Caco-2 (cell line): ENCODE data around the gene SLC39A9. TPM values are rescaled to one million over a fixed set of nuclear protein-coding genes. Genes with fewer than 3 reads are reported as not detected.

Experiments used
- BruUV-seq: library from RNA; stranded (reverse); fragments of 400-500 nt; replicated peaks from 2 replicates; lab custom pipeline; 2021; lab: Mats Ljungman, UMichigan
- CTCF ChIA-PET: fragments of 300-600 bp; sonication (Branson Sonifier 250); formaldehyde crosslinking; loops from one replicate; lab custom pipeline; 2022; ENCODE audit warnings: antibody characterized with exemption; lab: Charles Lee
- POLR2A ChIA-PET: fragments of 300-600 bp; sonication (Branson Sonifier 250); formaldehyde crosslinking; loops from one replicate; lab custom pipeline; 2022; ENCODE audit warnings: antibody characterized with exemption; lab: Charles Lee
- DNase-seq, 2 experiments: peaks; one replicate each; pipeline versions ENCODE4 v3.0.0 to v3.0.0-alpha.2; 2020 to 2022
- H3K27me3 ChIP-seq: replicated peaks from 2 replicates; pipeline ENCODE4 v1.6.0; 2011; ENCODE audit warnings: low read length; ENCODE audit not compliant: control insufficient read depth, insufficient read depth
- H3K36me3 ChIP-seq: 2 replicates; pipeline ENCODE4 v1.5.1; 2011; ENCODE audit warnings: low read length; ENCODE audit not compliant: control insufficient read depth, insufficient read depth
- H3K4me1 ChIP-seq: fragments of 250-450 bp; sonication (Bioruptor Pico); 2 replicates; pipeline ENCODE4 v1.5.1; 2020; ENCODE audit warnings: mild to moderate bottlenecking
- H3K4me3 ChIP-seq: 2 replicates; pipeline ENCODE4 v1.5.1; 2011; ENCODE audit warnings: low read depth, mild to moderate bottlenecking, control low read depth, low read length
- H3K9me3 ChIP-seq: fragments of 250-450 bp; sonication (Bioruptor Pico); 2 replicates; pipeline ENCODE4 v1.5.1; 2020; ENCODE audit warnings: mild to moderate bottlenecking, moderate library complexity
- H3K27ac Mint-ChIP-seq: one replicate; pipeline ENCODE4 v1.8.0; 2022; ENCODE audit warnings: mixed read lengths; ENCODE audit not compliant: unreplicated experiment
- H3K27me3 Mint-ChIP-seq: one replicate; pipeline ENCODE4 v1.8.0; 2022; ENCODE audit warnings: mixed read lengths; ENCODE audit not compliant: insufficient read depth, unreplicated experiment
- H3K36me3 Mint-ChIP-seq: one replicate; pipeline ENCODE4 v1.8.0; 2022; ENCODE audit warnings: mild to moderate bottlenecking, mixed read lengths; ENCODE audit not compliant: insufficient read depth, unreplicated experiment
- H3K4me1 Mint-ChIP-seq: one replicate; pipeline ENCODE4 v1.8.0; 2022; ENCODE audit warnings: low read depth, mixed read lengths; ENCODE audit not compliant: unreplicated experiment
- H3K4me3 Mint-ChIP-seq: one replicate; pipeline ENCODE4 v1.8.0; 2022; ENCODE audit warnings: mild to moderate bottlenecking, moderate library complexity, mixed read lengths; ENCODE audit not compliant: unreplicated experiment
- H3K9me3 Mint-ChIP-seq: one replicate; pipeline ENCODE4 v1.8.0; 2022; ENCODE audit warnings: mixed read lengths; ENCODE audit not compliant: unreplicated experiment
- CTCF ChIP-seq, 2 experiments: fragments of 200-600 bp in 1 of 2; IDR thresholded peaks; 1 replicate in 1 of 2; 2 replicates in 1 of 2; pipeline versions ENCODE4 v1.5.1 to v1.8.0; 2011 to 2022; ENCODE audit warnings: antibody characterized with exemption in 1 of 2, control low read depth in 1 of 2, inconsistent platforms in 1 of 2, low read depth in 1 of 2, low read length in 1 of 2, mild to moderate bottlenecking in 1 of 2, moderate library complexity in 1 of 2; ENCODE audit not compliant: insufficient read depth in 1 of 2, severe bottlenecking in 1 of 2, unreplicated experiment in 1 of 2
- intact Hi-C: fragments of 100-400 bp; cut with micrococcal nuclease; formaldehyde crosslinking; loops from one replicate; pipeline ENCODE4 v1.10.0; 2022; ENCODE audit not compliant: unreplicated experiment
- total RNA-seq: library from RNA; stranded (reverse); gene quantifications from 2 replicates; pipeline ENCODE4 v1.2.3, GENCODE V29; 2022

The SLC39A9 gene
- total RNA-seq, 1 experiment from 2014 or later: 96.4 TPM

- no peak for DNase-seq
- H3K4me1 ChIP-seq: no peaks in the 10 kb centered on the region
- ChIA-PET CTCF (no interaction called here), POLR2A (interaction anchor here (0.6 kb wide), 1 partner anchor 242 kb away, joined by 3 read pairs; no protein-coding TSS in a partner anchor)
- H3K9me3 ChIP-seq: no peaks in the 10 kb centered on the region
- H3K27me3 ChIP-seq: no peaks in the 10 kb centered on the region
- H3K4me3 ChIP-seq: no peak overlapping the region
- Mint-ChIP-seq H3K27me3 (no peaks in the 10 kb centered on the region), H3K4me3 (no peak overlapping the region), H3K27ac (no peak overlapping the region), H3K36me3 (peaks cover 12% of the 10 kb centered on the region), H3K4me1 (no peaks in the 10 kb centered on the region), H3K9me3 (no peaks in the 10 kb centered on the region)
- H3K36me3 ChIP-seq: no peaks in the 10 kb centered on the region
- intact Hi-C loops: no loop called here
- TF ChIP-seq CTCF (IDR thresholded peaks at IDR 0.05; ENCODE audit: insufficient read depth in 1 of 2, low read depth in 1 of 2, low read length in 1 of 2, severe bottlenecking in 1 of 2, unreplicated experiment in 1 of 2): no peak
- BruUV-seq: no TSS peak
These were observed 33.9 kb downstream of the SLC39A9 start for GRCh38 chr14:69432364-69432763.

DNA sequence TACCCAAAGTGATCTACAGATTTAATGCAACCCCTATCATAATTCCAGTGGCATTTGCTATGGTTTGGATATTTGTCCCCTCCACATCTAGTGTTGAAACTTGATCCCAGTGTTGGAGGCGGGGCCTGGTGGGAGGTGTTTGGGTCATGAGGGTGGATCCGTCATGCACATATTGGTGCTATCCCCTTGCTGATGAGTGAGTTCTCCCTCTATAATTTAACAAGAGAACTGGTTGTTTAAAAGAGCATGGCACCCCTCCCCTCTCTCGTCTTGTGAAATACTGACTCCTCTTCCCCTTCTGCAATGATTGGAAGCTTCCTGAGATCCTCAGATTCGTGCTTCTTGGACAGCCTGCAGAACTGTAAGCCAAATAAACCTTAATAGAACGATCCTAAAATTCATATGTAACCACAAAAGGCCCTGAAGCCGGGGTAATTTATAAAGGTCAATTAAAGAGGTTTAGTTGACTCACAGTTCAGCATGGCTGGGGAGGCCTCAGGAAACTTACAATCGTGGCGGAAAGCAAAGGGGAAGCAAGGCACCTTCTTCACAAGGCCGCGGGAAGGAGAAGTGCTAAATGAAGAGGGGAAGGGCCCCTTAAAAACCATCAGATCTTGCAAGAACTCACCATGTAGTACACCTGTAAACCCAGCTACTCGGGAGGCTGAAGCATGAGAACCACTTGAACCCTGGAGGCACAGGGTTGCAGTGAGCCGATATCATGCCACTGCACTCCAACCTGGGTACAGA, 41.2 kb downstream of the SLC39A9 start:
- Histone ChIP-seq H3K4me1 (no peaks in the 10 kb centered on the region), H3K9me3 (no peaks in the 10 kb centered on the region), H3K36me3 (no peaks in the 10 kb centered on the region), H3K27me3 (no peaks in the 10 kb centered on the region), H3K4me3 (no peak overlapping the region)
- intact Hi-C loops: no loop called here
- Mint-ChIP-seq H3K27ac (no peak overlapping the region), H3K4me3 (no peak overlapping the region), H3K36me3 (peaks cover 17% of the 10 kb centered on the region), H3K27me3 (no peaks in the 10 kb centered on the region), H3K4me1 (no peaks in the 10 kb centered on the region), H3K9me3 (no peaks in the 10 kb centered on the region)
- BruUV-seq: no TSS peak
- no peak for TF ChIP-seq CTCF (IDR thresholded peaks at IDR 0.05; ENCODE audit: insufficient read depth in 1 of 2, low read depth in 1 of 2, low read length in 1 of 2, severe bottlenecking in 1 of 2, unreplicated experiment in 1 of 2)
- ChIA-PET CTCF (no interaction called here), POLR2A (no interaction called here)
- no peak for DNase-seq

DNA sequence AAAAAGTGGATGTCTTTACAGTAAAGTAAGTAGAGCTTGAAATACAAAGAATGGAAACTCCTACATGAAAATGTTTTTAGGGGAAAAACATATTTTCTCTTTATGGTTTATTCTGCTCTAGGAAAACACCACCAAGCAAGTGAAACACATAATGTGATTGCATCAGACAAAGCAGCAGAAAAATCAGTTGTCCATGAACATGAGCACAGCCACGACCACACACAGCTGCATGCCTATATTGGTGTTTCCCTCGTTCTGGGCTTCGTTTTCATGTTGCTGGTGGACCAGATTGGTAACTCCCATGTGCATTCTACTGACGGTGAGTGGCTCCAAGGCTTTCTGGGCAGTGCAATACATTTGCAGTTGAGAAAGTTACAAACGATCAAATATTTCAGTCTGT, 43.5 kb downstream of the SLC39A9 start:
- no peak for DNase-seq
- no peaks in the 10 kb centered on the region for H3K36me3 ChIP-seq

More for the DNA sequence above, 43.5 kb downstream of the SLC39A9 start:
- ChIA-PET CTCF (no interaction called here), POLR2A (no interaction called here)
- no peaks in the 10 kb centered on the region for H3K27me3 Mint-ChIP-seq
- H3K4me1 ChIP-seq: no peaks in the 10 kb centered on the region
- no peak overlapping the region for H3K4me3 Mint-ChIP-seq
- intact Hi-C loops: no loop called here
- H3K27ac Mint-ChIP-seq: no peak overlapping the region
- H3K9me3 Mint-ChIP-seq: no peaks in the 10 kb centered on the region
- no peaks in the 10 kb centered on the region for H3K27me3 ChIP-seq
- H3K9me3 ChIP-seq: no peaks in the 10 kb centered on the region
- no peaks in the 10 kb centered on the region for H3K4me1 Mint-ChIP-seq
- BruUV-seq: no TSS peak
- no peak for TF ChIP-seq CTCF (IDR thresholded peaks at IDR 0.05; ENCODE audit: insufficient read depth in 1 of 2, low read depth in 1 of 2, low read length in 1 of 2, severe bottlenecking in 1 of 2, unreplicated experiment in 1 of 2)
- H3K36me3 Mint-ChIP-seq: peaks cover 18% of the 10 kb centered on the region
- no peak overlapping the region for H3K4me3 ChIP-seq
